Hematopoietic multipotent progenitor cell treated with erythropoietin and hydrocortisone succinate and interleukin-3 and kit ligand, for 17 days (in vitro differentiated cells): Measurements from ENCODE around the gene PRELID3B.
"Not testable (repeated sequence)": the region's sequence is repeated elsewhere in the genome, so short reads cannot be mapped to it uniquely, and the experiment has no call there.

Experiments
- DNase-seq: peaks from one replicate; pipeline ENCODE4 v3.0.0-alpha.2; 2015; ENCODE audit warnings: low spot score

The PRELID3B gene

GRCh38 chr20:59025511-59025910 is 17.1 kb downstream of the PRELID3B start:
- DNase-seq = no peak

- no peak for DNase-seq
Observed at GRCh38 chr20:59025086-59025485, 17.5 kb downstream of the PRELID3B start.

- no peak for DNase-seq
Observed at GRCh38 chr20:59024111-59024530, 18.5 kb downstream of the PRELID3B start.

GRCh38 chr20:59023616-59024015 is 19.0 kb downstream of the PRELID3B start:
- no peak for DNase-seq

GRCh38 chr20:59022754-59023153 is 19.8 kb downstream of the PRELID3B start:
- DNase-seq = no peak

GRCh38 chr20:59020938-59021551 is 21.5 kb downstream of the PRELID3B start:
- DNase-seq = peak; percentile 85

- peak; percentile 78 for DNase-seq
Observed at GRCh38 chr20:59019217-59019616, 23.4 kb downstream of the PRELID3B start, which contains the start of gene TUBB1. TUBB1 (plus strand) TSS chr20:59019429; CDS start chr20:59019523, 94 bp downstream.

GRCh38 chr20:59018817-59019216 is 23.8 kb downstream of the PRELID3B start:
- DNase-seq = no peak

- DNase-seq = no peak
Observed at GRCh38 chr20:59017493-59018231, 24.9 kb downstream of the PRELID3B start.

GRCh38 chr20:59016795-59017492 is 25.6 kb downstream of the PRELID3B start:
- DNase-seq = peak; percentile 44

GRCh38 chr20:59015812-59016711 is 26.5 kb downstream of the PRELID3B start:
- peak; percentile 54 for DNase-seq

- DNase-seq = no peak
Observed at GRCh38 chr20:59015411-59015810, 27.2 kb downstream of the PRELID3B start.

GRCh38 chr20:59014680-59015389 is 27.8 kb downstream of the PRELID3B start:
- no peak for DNase-seq

GRCh38 chr20:59013959-59014608 is 28.5 kb downstream of the PRELID3B start:
- peak; percentile 29 for DNase-seq

- no peak for DNase-seq
Observed at GRCh38 chr20:59013031-59013951, 29.3 kb downstream of the PRELID3B start.

- not testable (repeated sequence) for DNase-seq
Observed at GRCh38 chr20:59011874-59012157, 30.8 kb downstream of the PRELID3B start.

- peak; percentile 49 for DNase-seq
Observed at GRCh38 chr20:59010995-59011873, 31.4 kb downstream of the PRELID3B start.

GRCh38 chr20:59010321-59010994 is 32.1 kb downstream of the PRELID3B start:
- no peak for DNase-seq
